ENCODE results near the gene HDHD2.

HDHD2 gene

GRCh38 chr18:47143899-47144485 is 6.3 kb downstream of the HDHD2 start:
- no peak for DNase-seq

- no peak for DNase-seq
These were observed 7.1 kb downstream of the HDHD2 start for GRCh38 chr18:47143153-47143552.

GRCh38 chr18:47141289-47141688 is 9.0 kb downstream of the HDHD2 start:
- no peak for DNase-seq

GRCh38 chr18:47121146-47121545 is 29.2 kb downstream of the HDHD2 start:
- no peak for DNase-seq

- no peak for DNase-seq
These were observed 29.9 kb downstream of the HDHD2 start for GRCh38 chr18:47120428-47120827.

DNA sequence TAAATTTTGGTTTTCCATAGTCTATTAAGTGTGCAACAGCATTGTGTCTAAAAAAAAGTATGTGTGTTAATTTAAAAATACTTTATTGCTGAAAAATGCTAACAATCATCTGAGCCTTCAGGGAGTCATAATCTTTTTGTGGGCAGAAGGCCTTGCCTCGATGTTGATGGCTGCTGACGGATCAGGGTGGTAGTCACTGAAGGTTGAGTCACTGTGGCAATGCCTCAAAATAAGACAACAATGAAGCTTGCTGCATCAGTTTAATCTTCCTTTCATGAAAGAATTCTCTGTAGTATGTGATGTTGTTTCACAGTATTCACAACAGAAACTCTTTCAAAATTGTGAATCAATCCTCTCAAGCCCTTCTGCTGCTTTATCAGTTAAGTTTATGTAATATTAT is 31.3 kb downstream of the HDHD2 start:
- DNase-seq = no peak

- no peak for DNase-seq
These were observed 35.1 kb downstream of the HDHD2 start for GRCh38 chr18:47115205-47115604.

GRCh38 chr18:47113796-47114540 is 36.3 kb downstream of the HDHD2 start:
- DNase-seq = no peak

DNA sequence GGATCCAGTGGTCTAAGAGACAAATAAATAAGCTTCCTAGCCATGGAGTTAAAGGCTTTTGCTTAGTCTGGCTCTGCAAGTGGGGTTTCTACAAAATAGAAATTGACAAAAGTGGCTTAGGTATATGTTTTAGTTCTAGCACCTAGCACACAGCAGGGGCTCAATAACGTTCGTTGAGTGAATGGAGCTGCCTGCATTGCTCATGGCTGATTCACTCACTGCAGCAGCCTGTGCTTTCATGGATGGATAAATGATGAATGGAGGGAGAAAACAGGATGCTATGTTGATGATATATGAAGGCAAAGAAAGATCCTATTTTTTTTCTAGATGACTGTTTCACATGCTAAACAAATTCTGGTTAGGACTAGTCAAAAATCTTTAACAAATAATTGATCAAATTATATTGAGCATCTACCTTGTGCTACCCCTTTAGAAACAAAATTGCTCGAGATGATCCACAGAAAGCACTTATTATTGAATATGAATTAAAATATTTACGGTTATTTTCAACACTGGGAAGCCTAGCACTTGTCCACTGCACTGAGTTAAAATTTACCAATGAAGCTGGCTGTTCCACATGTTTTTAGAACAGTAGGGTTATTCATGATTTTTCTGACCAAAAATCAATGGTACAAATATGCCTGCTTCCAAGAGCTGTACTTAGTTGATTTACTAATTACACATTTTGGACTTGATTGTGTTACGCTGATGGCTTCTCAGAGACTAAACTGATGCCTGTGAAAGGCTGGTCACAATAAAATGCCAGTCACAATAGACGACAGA is 39.6 kb downstream of the HDHD2 start:
- no peak for DNase-seq

- no peak for DNase-seq
These were observed 40.6 kb downstream of the HDHD2 start for GRCh38 chr18:47109720-47110119.

- DNase-seq = no peak
These were observed 41.3 kb downstream of the HDHD2 start for GRCh38 chr18:47108998-47109405.

DNA sequence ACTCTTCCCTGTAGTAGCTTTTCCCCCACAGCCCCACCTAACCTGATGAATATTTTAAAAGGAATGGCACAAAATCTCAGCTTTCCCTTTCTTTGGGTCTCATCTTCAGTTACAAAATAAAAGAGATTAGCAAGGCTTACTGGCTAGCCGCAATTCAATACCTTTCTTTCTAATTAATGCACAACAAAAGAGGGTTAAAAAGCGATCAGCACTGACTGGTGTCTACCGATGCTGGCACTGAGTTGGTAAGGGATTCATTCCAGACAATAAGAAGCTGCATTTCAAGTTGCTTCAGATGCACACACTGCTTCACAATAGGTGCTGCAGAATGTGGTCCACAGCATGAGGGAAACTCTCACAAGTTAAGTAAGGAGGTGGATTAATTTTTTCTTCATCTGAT is 41.9 kb downstream of the HDHD2 start:
- DNase-seq = no peak

DNA sequence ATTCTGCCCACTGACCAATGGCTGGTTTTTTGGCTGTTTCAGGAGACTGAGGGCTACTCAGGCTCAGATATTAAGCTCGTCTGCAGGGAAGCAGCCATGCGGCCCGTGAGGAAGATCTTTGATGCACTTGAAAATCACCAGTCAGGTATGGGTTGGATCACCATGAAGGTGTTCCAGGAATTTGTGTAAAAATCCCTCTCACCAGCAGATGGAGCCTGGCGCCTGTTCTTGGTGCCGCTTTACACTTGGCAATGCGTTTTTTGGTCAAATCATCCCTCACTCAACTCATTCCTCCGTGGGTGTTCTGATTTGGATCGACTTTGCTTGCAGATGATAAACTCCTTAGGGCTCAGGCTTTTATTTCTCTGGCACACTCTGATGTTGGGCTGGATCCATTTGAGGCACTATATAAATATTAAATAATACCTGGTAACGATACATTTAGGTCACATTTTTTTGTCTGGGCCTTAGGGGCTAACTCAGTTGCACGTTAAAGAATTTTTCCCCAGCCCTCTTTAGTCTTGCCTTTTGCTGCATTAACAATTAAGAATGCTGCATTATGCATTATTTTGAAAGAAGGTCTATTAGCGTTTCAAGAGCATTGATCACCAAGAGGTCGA is 50.0 kb downstream of the HDHD2 start:
- DNase-seq = peak; percentile 43 to 54

DNA sequence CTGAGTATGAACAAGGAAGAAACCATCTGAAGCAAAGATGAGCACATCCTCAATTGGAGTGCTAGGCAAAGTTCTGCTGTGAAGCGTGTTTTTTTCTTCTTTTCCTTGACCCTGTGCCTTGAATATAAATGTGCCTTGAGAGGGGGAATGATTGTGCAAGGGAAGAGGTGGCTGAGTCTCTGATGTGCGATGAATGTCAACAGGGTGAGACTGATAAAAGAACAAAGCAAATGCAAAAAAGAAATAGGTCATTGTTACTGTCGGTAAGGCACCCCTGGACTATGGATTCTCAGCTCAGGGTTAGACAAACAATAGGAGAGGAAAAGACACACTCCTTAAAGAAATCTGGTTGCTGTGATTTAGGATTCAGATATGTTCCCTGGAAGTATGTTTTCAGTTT is 54.5 kb downstream of the HDHD2 start:
- DNase-seq = no peak

- DNase-seq = no peak
These were observed 62.6 kb downstream of the HDHD2 start for GRCh38 chr18:47087676-47088075.

GRCh38 chr18:47081578-47081977 is 68.7 kb downstream of the HDHD2 start:
- DNase-seq = no peak

DNA sequence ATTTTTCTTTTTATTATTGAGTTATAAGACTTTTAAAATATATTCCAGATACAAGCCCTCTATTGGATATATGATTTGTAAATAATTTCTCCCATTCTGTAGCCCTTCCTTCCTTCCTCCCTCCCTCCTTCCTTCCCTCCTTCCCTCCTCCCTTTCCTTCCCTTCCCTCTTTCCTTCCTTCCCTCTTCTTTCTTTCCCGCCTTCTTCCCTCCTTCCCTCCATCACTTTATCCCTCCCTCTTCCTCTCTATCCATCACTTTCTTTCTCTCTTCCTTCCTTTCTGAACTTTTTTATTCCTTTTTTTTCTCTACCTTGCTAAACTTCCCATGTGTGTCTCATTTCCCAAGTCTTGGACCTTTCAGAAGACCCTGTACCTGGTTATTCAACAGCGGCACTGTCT is 69.4 kb downstream of the HDHD2 start:
- DNase-seq = no peak

- DNase-seq = no peak
These were observed 73.2 kb downstream of the HDHD2 start for GRCh38 chr18:47077111-47077510.

GRCh38 chr18:47075098-47075883 is 75.0 kb downstream of the HDHD2 start:
- no peak for DNase-seq

- DNase-seq = no peak
These were observed 82.7 kb downstream of the HDHD2 start for GRCh38 chr18:47067648-47068047.

DNA sequence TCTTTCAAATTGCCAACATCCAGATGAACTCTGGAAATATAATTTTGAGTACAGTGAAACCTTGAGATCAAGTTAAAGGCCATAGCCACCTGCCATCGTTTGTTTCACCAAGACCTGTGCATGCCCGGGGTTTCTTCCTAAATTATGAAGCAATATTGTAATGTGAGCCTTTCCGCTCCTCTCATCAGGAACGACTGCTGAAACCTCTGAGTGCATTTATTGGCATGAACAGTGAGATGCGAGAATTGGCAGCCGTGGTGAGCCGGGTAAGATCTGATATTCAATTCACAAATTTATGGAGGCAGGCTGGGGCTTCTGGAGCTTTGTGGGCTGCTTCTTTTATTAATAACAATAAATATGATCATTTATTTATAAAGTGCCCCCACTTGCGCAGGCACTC is 87.2 kb downstream of the HDHD2 start:
- DNase-seq = no peak

GRCh38 chr18:47062471-47062870 is 87.8 kb downstream of the HDHD2 start:
- DNase-seq = no peak

Data from NCI-H1930 (cell line).